GM18868 (cell line): ENCODE measurements around the gene SLCO3A1.

Experiments used
- ATAC-seq: cut with Tn5 transposase; IDR thresholded peaks from one replicate; pipeline ENCODE4 v1.9.1; 2021; ENCODE audit warnings: mild to moderate bottlenecking, moderate library complexity; ENCODE audit not compliant: unreplicated experiment

Gene SLCO3A1

DNA sequence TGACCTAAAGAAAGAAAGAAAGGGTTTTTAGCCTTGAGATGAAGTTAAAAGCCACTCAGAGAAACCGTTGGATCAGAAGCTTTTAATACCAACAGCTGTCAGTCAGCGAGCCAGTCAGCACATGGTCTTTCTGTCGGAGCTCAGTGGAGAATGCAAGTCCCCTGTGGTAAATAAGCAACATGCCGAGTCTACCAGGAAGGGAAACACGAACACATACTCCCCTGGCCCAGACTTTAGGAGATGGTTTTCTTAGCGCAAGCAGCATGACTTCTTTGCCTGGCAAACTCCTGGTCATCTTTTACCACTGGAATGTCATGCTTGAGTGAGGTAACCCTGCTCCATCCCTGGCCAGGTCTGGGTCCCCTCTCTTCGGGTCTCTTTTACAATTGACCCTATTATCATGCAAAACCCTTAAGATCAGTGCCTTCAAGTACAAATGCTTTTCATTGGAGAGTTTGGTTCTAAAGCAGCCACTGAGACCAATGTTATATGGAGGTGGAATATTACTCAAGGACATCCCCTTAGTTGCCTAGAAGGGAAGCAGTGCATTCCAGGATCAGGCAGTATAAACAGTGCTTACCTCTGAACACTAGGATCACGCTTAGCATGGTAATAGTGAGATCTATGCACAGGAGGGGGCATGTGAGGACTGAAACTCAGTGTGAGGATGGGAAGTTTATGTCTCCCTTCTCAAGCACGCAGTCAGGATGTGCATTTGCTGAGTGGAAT, 28.2 kb downstream of the SLCO3A1 start:
- ATAC-seq: no peak

DNA sequence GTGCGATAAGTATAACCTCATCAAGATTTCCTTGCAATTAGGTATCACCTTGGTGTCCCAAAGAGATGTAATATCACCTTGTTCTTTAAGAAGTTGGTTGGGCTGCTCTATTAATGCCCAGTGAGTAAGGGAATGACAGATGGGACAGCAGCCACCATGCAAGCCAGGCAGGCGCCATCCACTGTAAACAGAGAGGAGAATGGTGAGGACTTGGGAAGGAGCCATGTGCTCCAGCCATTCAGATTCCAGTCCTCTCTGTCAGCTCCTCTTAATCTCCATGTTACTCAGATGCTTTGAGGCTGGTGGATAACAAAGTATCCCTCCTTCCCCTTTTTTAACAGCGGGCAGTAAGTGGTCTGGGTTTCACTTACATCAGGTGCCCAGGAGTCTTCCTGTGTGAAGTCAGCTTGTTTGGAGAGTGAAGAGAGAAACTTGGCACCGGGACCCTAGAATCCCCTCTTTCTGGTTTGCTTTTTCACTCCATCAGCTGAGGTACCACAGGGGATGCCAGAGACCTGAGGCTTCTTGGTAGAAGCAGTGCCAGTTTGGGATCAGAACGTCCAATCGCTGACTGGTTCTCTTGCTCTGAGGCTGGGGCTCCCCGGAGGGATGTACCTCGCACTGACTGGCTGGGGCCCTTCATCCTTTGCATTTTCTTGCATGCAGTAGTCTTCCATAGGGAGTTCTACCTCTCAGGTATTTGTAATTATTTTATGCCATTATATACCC, 29.5 kb downstream of the SLCO3A1 start:
- ATAC-seq: no peak

DNA sequence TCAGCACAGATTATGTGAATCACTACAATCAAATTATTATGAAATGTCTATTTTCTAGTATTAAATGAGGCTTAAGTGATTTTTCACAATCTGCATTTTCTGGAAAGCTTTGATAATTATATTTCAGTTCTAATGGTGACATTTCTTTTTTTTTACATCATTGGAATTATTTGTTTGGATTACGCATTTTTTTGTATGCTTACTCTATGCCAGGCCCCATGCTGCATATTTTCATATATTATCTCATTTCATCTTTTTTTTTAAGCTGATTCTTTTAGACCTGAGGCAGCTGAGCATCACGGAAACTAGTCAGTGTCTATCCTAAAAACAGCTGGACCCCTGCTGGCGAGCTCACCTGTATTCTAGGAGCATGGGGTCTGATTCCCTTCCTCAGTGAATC, 31.1 kb downstream of the SLCO3A1 start:
- ATAC-seq: no peak

DNA sequence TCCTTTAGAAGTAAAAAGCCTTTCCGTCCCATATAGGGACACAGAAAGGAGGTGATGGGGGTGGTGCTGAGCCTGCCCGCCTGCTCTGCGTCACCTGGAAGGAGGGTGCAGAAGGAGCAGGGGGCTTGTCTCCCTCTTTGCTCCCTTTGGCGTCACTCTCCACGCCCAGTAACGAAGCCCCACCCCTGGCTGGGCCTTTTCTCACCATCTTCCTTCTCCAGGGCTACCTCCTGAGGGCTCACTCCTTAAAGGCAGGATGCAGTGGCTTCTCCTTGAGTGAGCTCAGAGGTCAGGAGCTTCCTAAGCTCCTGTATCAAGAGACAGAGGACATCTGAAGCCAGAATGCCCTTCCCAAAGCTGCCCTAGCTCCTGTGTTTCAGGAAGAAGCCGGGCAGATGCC, 31.5 kb downstream of the SLCO3A1 start:
- no peak for ATAC-seq

DNA sequence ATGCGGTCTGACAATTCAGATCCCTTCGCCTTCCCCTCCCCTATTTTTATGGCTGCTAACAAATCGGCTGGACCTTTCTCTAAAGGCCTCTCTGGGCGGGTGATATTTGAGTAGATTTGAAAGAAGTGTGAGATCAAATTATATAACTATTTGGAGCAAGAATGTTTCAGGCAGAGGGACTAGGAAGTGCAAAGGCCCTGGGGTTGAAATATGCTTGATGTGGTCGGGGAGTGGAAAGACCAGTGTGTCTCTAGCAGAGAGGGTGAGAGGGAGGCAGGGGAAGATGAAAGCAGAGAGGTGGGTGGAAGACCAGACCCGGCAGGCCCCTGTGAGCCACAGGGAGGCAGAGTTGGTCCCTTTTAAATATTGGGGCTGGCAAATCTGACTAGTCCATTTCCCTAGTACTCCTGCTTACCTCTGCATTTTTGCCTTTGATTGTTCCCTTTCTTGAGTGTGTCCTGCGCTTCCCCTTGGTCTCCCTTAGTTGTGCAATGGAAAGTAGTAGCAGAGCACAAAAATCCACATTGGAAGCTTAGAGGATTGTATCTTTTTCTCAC, 32.3 kb downstream of the SLCO3A1 start:
- no peak for ATAC-seq

DNA sequence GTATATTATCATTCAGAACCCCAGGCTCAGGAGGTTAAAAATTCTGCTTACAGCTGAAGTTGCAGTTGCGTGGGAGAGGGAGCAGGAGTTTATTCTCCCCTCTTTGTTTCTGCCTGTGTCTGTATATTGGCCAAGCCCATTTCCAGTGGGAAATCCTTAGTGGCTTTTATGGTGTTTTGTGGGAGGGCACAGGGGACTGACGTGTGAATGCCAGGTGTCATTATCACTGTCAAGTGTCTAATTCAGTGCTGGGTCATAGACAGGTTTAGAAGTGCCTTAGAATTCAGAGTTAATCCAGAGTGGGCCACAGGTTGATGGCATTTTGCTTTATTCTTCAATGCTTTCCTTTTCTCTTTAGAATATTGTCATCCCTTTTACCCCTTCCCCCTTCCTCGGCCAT, 33.4 kb downstream of the SLCO3A1 start:
- ATAC-seq: no peak

DNA sequence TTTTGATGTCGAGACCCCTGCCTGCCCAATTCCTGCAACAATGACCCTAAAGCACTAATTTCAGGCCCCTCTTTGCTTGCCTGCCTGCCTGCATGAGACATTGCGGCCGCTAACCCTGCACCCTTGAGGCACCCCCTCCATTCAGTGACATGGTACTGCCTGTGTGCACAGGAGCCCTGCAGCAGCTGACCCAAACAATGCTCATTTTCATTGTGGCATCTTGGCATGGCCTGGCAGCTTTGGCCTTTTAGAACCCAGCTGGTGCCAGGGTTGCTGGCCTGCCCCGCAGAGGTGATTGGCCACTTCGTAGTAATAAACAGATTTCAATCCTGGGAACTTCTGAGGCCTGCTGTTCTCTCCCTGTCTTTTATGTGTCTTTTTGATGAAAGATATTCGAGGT, 33.8 kb downstream of the SLCO3A1 start:
- ATAC-seq: no peak

DNA sequence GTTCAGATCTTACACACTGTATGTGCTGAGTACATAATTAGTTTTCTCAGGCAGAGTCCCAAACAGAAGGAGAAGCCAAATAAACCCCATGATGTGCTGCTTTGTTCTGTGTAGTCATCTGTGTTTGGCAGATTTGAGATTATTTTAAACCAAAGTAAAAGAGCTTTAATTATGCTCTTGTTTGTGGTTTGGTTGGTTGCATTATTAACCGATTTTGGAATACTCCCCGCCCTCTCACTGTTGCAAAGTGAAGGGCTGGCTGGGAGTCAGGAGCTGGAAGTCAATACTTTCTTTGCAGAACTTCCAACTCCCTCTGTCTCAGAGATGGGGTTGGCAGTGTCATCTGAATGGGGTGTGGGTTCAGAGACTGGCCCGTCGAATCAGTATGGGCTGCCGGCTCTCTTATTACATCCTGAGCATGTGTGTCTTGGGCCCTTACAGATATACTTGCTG, 34.4 kb downstream of the SLCO3A1 start:
- no peak for ATAC-seq

DNA sequence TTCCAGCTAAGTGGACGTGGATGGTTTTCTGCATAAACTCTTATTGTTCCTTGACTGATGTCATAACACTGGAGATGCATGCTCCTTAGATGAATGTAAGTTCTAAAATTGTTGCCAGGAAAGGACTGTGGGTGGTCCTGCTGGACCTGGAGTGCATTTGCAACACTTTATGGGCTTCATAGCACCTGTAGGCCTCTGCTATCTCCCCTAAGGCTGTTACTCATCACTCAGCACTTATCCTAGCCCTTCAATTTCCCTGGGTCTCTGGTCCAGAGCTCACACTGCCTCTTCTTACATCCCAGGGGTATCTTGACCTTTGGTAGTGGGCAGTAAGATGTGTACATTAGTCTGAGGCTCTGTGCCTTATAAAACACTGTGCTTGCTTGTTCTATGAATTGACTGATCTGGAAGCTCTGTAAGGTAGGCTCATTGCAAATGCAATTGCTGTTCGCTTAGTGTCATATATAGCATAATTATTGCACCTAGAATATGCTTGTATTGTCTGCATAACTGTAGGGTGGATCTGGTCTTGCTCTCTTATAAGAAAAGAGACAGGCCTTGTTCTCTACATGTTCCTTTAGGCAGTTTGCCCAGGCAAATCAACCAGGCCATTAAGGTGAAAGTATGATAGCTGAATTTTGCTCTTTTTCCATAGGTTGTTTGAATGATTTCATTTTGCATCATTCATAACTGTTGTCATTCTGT, 35.8 kb downstream of the SLCO3A1 start:
- ATAC-seq: no peak

DNA sequence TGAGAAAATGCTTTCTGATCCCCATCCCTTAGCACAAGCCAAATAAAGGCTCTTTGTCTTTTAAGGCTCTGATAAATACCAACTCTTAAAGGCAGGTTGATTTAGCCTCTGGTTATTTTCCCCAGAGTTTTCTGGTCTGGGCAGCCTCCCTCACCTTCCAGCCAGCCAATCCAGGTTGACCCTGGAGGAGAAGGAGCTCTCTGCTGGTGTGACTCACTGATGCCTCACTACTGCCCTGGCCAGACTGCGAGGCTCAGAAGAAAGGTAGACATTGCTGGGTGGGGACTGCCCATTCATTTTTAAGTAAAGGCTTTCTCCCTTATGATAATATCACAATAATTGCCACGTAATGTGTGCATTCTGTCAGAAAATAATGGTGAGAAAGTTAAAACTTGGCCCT, 37.1 kb downstream of the SLCO3A1 start:
- no peak for ATAC-seq

DNA sequence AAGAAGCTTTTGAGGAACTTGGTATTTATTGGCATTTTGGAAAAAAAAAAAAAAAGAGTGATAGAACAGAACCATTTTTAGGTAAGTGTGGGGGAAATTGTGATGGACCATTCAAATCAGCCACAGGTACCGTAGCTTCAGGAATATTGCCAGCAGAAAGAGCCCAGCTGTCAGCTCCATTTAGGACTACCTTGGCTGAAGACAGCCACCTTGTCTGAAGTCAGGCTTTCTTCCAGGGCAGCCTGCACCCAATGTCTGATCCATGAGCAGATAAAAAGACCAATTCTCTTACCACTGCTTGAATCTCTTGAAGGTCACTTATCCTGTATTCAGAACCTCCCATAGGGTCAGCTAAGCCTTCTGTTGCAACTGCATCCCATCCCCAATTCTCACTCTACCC, 37.6 kb downstream of the SLCO3A1 start:
- no peak for ATAC-seq

DNA sequence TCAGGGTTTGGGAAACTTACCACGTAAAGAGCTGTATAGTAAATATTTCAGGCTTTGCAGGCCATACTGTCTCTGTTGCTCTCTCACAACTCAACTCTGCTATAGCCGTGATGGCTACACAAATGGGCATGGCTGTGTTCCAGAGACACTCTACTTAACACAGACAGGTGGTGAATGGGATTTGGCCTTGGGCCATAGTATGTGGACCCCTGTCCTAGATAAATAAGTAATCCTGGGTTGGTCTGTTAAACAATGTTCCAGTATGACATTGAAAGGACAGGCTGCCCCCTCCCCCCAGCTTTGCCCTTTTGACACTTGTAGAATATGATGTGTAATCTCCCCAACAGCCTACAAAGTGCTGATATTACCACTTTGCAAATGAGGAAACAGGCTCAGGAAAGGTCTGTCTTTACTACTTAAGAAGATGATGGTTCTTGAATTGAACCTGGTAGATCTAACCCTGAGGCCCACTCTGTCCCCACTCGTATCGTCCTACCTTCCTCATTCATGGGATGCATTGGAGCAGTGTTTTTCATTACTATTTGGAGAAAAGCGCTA, 38.4 kb downstream of the SLCO3A1 start:
- ATAC-seq: no peak

DNA sequence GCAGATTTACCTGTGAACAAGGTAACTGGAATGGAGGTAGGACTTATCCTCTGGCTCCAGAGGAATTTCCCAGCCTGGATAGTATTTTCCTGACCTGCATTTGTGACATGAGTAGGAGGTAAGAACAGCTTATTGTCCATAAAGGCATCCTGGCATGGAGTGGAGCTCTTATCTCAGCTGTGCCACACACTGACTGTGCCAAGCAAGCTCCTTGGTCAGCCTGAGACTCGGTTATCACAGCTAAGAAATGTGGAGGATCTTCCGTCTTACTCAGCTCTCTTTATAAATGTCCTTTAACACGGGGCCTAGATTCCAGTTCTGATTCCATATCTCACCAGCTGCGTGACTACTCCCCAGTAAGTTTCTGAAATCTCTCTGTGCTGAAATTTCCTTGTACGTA, 38.9 kb downstream of the SLCO3A1 start:
- ATAC-seq: no peak

DNA sequence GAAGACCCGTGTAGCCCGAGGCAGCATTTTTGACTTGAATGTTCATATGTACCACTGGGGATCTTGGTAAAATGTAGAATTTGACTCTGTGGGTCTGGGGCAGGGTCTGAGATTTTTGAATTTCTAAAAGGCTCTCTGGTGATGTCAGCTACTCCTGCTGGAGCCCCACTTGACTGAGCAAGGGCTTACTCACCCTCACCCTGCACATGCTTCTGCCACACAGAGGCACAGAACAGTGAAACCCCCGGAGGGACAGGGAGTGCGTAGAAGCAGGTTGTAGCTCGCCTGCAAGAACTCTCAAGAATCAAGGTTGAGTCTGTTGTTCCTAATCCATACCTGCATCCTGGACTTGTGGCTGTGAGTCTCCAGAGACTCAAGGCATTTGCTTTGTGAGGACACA, 41.1 kb downstream of the SLCO3A1 start:
- no peak for ATAC-seq

DNA sequence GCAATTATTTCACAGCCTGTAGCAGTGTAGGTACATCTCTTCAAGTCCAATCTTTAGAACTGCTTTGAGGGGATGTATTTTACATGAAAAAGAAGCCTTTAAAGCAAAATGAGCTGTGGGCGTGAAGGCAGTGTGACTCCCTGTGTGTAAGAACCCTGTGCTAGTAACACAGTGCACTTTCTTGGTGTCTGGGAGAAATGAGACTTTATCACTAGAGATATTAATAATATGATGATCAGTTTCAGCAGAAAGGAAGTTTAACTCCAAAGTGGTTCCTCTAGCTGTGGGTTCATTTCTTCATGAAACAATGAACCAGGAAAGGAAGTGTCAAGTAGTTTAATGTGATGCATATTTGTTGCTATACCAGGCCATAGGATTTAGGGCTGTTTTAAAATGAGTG, 41.5 kb downstream of the SLCO3A1 start:
- ATAC-seq: no peak

DNA sequence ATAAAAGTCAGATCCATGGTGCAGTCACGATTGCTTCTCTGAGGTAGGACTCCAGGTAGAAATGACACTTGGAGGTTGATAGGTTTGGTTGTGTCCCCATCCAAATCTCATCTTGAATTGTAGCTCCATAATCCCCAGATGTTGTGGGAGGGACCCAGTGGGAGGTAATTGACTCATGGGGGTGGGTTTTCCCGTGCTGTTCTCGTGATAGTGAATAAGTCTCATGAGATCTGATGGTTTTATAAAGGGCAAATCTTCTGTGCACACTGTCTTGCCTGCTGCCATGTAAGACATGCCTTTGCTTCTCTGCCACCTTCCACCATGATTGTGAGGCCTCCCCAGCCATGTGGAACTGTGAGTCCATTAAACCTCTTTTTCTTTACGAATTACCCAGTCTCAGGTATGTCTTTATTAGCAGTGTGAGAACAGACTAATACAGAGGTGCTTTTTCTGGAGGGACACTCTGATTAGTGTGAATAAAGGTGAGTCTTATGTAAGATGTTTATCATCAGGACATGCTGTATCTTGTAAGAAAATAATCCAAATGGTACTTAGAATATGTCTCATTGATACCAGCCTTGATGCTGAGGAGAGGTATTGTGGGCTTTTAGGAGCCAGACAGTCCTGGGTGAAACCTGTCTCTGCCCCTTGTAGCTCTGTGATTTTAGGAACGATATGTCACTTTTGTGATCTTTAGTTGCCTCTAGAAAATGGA, 43.0 kb downstream of the SLCO3A1 start:
- no peak for ATAC-seq

DNA sequence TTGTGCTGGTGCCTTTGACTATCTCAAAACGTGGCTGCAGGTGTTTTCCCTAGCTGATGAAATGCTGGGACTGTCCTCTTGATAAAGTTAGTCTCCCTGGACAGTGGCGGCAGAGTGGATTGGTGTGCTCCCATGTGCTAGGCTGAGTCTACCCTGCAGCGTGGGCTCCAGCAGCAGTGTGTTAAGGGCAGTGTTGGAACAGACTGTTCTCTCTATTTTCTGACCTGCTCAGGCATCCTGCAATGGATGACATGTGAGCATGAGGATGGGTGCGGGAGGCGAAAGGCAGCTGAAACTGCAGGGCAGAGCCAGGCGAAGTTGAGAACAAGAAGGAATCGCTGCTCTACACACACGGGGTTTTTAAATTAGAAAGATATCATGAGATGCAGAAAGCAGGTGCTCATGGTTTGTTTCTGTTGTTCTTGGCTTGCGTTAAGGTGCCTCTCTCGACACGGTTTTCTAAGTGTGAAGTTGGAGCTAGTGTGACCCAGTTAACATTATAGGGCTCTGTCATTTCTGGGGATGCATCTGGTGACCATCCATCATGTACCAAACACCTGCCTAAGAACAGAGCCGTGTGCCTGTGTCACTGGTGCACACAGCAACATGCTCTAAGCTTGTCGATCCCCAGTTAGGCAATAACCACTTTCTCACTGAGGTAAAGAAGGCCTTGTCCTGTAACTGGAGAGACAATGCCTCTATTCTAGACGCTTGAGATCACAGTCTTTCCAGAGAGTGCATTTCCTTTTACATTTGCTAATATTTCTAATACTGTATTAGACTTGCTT, 44.3 kb downstream of the SLCO3A1 start:
- ATAC-seq: no peak

DNA sequence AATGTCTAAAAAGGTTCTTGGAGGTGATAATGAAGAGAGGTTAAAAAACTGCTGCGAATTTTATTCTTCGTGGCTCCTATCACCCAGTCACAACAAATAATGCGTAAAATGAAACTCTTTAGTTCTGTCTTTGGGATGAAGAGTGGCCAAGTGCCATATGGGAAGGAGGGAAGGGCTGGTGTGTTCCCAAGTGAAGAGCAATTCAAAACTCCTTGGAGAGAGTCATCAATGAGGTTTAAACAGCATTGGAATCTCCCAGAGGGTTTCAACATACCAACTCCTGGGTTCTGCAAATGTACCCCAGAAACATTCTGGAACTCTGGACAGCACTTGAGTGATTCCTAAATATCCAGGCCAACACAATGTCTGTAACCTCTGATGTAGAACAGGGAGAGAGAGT, 45.3 kb downstream of the SLCO3A1 start:
- ATAC-seq: no peak

DNA sequence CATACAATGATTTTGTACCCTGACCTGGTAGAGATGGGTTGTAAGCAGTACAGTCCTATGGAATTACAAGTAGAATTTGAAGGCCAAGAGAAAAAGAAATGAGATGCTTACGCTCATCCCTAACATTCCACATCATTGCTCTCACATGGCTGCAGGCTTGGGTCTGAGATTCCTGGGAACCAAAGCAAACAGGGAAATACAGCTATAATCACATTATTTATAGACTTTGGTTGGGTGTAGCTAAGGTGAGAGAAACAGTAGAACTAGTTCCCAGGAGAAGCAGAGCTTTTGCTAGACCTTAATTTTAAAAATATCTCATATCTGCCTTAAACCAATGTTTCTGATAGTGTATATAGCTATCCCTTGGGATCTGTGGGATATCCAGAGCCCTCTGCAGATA, 51.4 kb downstream of the SLCO3A1 start:
- ATAC-seq: no peak

DNA sequence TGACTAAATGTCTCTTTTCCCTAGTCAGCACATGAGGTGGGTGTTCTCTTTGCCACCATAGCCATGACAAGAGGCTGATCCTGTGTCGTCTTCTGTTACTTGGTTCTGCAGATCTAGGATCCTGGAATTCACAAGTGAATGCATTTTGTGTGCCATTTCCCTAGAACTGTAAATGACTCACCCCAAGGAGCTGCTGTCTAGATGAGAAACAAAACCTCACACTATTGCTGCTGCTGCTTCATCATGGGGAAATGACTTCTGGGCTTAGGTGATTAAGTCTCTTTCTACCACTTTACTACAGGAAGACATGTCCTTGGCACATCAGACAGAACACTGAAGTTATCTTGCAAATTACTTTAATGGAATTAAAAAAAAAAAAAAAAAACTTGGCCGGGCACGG, 54.9 kb downstream of the SLCO3A1 start:
- ATAC-seq: no peak
